ENCODE measurements around the gene SYNGAP1.

The SYNGAP1 gene

GRCh38 chr6:33424855-33425667, 5.2 kb downstream of the SYNGAP1 start:
- no peak for DNase-seq

GRCh38 chr6:33425668-33426577, 6.1 kb downstream of the SYNGAP1 start:
- DNase-seq = peak; percentile 44

GRCh38 chr6:33426590-33427511, 7.0 kb downstream of the SYNGAP1 start:
- DNase-seq = no peak

- DNase-seq = no peak
Observed at GRCh38 chr6:33427585-33428223, 7.8 kb downstream of the SYNGAP1 start.

GRCh38 chr6:33428224-33428965, 8.5 kb downstream of the SYNGAP1 start:
- DNase-seq = no peak

- no peak for DNase-seq
Observed at GRCh38 chr6:33428966-33429749, 9.3 kb downstream of the SYNGAP1 start.

- no peak for DNase-seq
Observed at GRCh38 chr6:33429750-33430052, 9.8 kb downstream of the SYNGAP1 start.

- DNase-seq = no peak
Observed at GRCh38 chr6:33430334-33430733, 10.5 kb downstream of the SYNGAP1 start.

GRCh38 chr6:33430991-33431879, 11.4 kb downstream of the SYNGAP1 start:
- DNase-seq = no peak

- DNase-seq = no peak
Observed at GRCh38 chr6:33431880-33432541, 12.1 kb downstream of the SYNGAP1 start.

- no peak for DNase-seq
Observed at GRCh38 chr6:33432546-33432945, 12.7 kb downstream of the SYNGAP1 start.

GRCh38 chr6:33433001-33433543, 13.2 kb downstream of the SYNGAP1 start:
- no peak for DNase-seq

- DNase-seq = no peak
Observed at GRCh38 chr6:33433544-33434191, 13.8 kb downstream of the SYNGAP1 start.

- DNase-seq = no peak
Observed at GRCh38 chr6:33434961-33435360, 15.1 kb downstream of the SYNGAP1 start.

- no peak for DNase-seq
Observed at GRCh38 chr6:33437666-33438065, 17.8 kb downstream of the SYNGAP1 start.

- no peak for DNase-seq
Observed at GRCh38 chr6:33438978-33439594, 19.2 kb downstream of the SYNGAP1 start.

GRCh38 chr6:33439956-33440648, 20.2 kb downstream of the SYNGAP1 start:
- no peak for DNase-seq
